Left lung (tissue), 10 donors: ENCODE measurements around the gene HAVCR2. TPM values are rescaled to one million over a fixed set of nuclear protein-coding genes. Genes with fewer than 3 reads are reported as not detected.
A peak's percentile ranks its signal among the peaks of the same experiment; 100 is the strongest.

Experiments
- ATAC-seq: fragments of 200-7000 bp; cut with Tn5 transposase; one replicate; pipeline ENCODE4 v1.9.1; 2020; ENCODE audit warnings: moderate library complexity
- DNase-seq, 4 donors: peaks; one replicate each; pipeline ENCODE4 v3.0.0-alpha.2; 2013 to 2020
- H3K27ac ChIP-seq, 2 donors: fragments of 200-600 bp; sonication (generic) in 1 of 2; one replicate each; pipeline versions ENCODE4 v1.5.0 to v1.8.0; 2020 to 2021
- H3K27me3 ChIP-seq, 2 donors: fragments of 200-600 bp; sonication (generic) in 1 of 2; one replicate each; pipeline versions ENCODE4 v1.5.0 to v1.8.0; 2020 to 2021
- H3K36me3 ChIP-seq, 2 donors: fragments of 200-600 bp; sonication (generic) in 1 of 2; one replicate each; pipeline versions ENCODE4 v1.5.0 to v1.8.0; 2020 to 2021
- H3K4me1 ChIP-seq, 2 donors: fragments of 200-600 bp; one replicate each; pipeline ENCODE4 v1.8.0; 2021
- H3K4me3 ChIP-seq, 2 donors: fragments of 200-600 bp; sonication (generic) in 1 of 2; one replicate each; pipeline versions ENCODE4 v1.5.0 to v1.8.0; 2020 to 2021; ENCODE audit warnings: mild to moderate bottlenecking in 1 of 2
- H3K9me3 ChIP-seq, 2 donors: fragments of 200-600 bp; sonication (generic) in 1 of 2; one replicate each; pipeline versions ENCODE4 v1.5.0 to v1.8.0; 2020 to 2021
- CTCF ChIP-seq, 2 donors: fragments of 200-600 bp; sonication (generic) in 1 of 2; IDR thresholded peaks; one replicate each; pipeline versions ENCODE4 v1.5.0 to v1.8.0; 2021; ENCODE audit warnings: antibody characterized with exemption in 2 of 2
- intact Hi-C, 2 donors: fragments of 100-400 bp; cut with DNase I; formaldehyde crosslinking; loops; one replicate each; pipeline versions ENCODE4 v1.11.2 to v1.14.2; 2022
- polyA plus RNA-seq, 6 donors: library from polyadenylated mRNA; unstranded; fragments of 120-200 nt; gene quantifications; one replicate each; pipeline ENCODE4 v1.2.1, GENCODE V29; 2013; ENCODE audit not compliant: insufficient read length in 6 of 6
- total RNA-seq, 2 donors: library from RNA; stranded (reverse); fragmentation: NEBNext Ultra II Directional; extraction: Animal tissue kit (Norgen Biotek cat#: 25700); gene quantifications; one replicate each; pipeline ENCODE4 v1.2.1, GENCODE V29; 2021
- donor health status: DM: no; HTN: yes; CAD: no.
- donor health status: DM: no; HTN: no; CAD: no.

Gene HAVCR2
- total and polyA plus RNA-seq, 8 donors, result 1.6 to 50.9 (median 2.5) TPM

- H3K27ac ChIP-seq, result no peak overlapping the region
- no peaks in the 10 kb centered on the region for H3K9me3 ChIP-seq
- H3K4me3 ChIP-seq, result no peak overlapping the region
- peak; percentile 78 to 86 for TF ChIP-seq CTCF (IDR thresholded peaks at IDR 0.05)
- no peaks in the 10 kb centered on the region for H3K27me3 ChIP-seq
- H3K4me1 ChIP-seq, result no peaks in the 10 kb centered on the region
- no peaks in the 10 kb centered on the region for H3K36me3 ChIP-seq
- intact Hi-C loops, result no loop called here
- DNase-seq (peak in 3 of 4 donors; percentile 46 to 75 (median 47)), ATAC-seq (peak; percentile 91)
Measured at GRCh38 chr5:157148734-157149615, 40.1 kb upstream of the HAVCR2 start.

- Histone ChIP-seq H3K27me3 (no peaks in the 10 kb centered on the region), H3K36me3 (peaks cover 0 to 9% of the 10 kb centered on the region in 2 donors), H3K4me1 (peaks cover 0 to 16% of the 10 kb centered on the region in 2 donors), H3K9me3 (no peaks in the 10 kb centered on the region), H3K27ac (peak overlapping the region; percentile 91 to 94), H3K4me3 (peak overlapping the region; percentile 66 to 83)
- intact Hi-C loops, result no loop called here
- ATAC-seq (peak; percentile 76), DNase-seq (peak in 3 of 4 donors; percentile 47 to 51 (median 47))
- TF ChIP-seq CTCF (IDR thresholded peaks at IDR 0.05), result no peak
Measured at GRCh38 chr5:157143127-157143971, 34.5 kb upstream of the HAVCR2 start.

DNA sequence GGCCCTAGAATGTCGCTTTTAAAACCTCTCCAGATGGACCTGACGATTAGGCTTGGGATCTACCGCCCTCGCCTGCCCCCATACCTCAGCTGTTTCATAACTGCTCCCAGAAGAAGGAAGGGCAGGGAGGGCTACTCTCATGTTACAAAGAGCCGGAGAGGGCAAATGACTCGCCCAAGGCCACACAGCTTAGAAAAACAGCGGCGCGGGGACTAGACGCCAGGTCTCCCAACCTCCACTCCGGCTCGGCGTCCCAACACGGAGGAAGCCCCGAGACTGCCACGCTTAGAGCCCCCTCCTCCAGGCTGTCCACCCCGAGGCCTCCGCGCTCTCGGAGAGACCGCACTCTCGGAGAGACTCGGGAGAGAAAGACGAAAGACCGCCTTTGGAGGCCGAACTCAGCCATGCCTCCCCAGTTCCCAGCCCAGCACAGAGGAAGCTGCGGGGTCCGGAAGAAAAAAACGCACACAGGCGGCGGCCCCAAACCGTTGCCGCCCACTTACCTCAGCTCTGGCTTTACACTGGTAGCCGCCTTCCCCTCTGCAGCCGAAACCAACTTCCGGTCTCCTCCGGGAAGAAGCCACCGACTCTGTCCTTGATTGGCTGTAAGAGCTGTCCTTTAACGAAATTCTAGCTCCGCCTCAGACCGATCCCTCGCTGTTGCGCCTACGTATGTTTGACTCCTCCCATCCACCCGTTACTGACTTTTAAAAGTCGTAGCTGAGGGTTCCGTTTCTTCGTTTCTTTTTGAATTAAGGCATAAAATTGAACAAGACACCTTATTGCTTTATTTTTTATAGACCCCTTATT is 33.7 kb upstream of the HAVCR2 start, which contains the start of gene MED7:
Gene MED7, minus strand, starts transcription at position 549 of the 810 bp plus-strand sequence. CDS start 3,434 bp downstream, outside the sequence.
- Histone ChIP-seq H3K4me3 (peak within 1 kb of the TSS; percentile 66 to 83), H3K36me3 (peaks cover 0 to 18% of the 10 kb centered on the region in 2 donors), H3K27ac (peak within 1 kb of the TSS; percentile 91 to 94), H3K27me3 (no peaks in the 10 kb centered on the region), H3K9me3 (no peaks in the 10 kb centered on the region), H3K4me1 (peaks cover 0 to 16% of the 10 kb centered on the region in 2 donors)
- TF ChIP-seq CTCF (IDR thresholded peaks at IDR 0.05), result no peak
- DNase-seq (peak; percentile 94 to 99 (median 97)), ATAC-seq (peak; percentile 99)
- intact Hi-C loops, result no loop called here

- ATAC-seq (no peak), DNase-seq (no peak)
- no peak overlapping the region for H3K4me3 ChIP-seq
- H3K4me1 ChIP-seq, result peaks cover 0 to 14% of the 10 kb centered on the region in 2 donors
- H3K36me3 ChIP-seq, result peaks cover 0 to 31% of the 10 kb centered on the region in 2 donors
- intact Hi-C loops, result no loop called here
- no peak overlapping the region for H3K27ac ChIP-seq
- no peak for TF ChIP-seq CTCF (IDR thresholded peaks at IDR 0.05)
- no peaks in the 10 kb centered on the region for H3K27me3 ChIP-seq
- H3K9me3 ChIP-seq, result no peaks in the 10 kb centered on the region
Measured at GRCh38 chr5:157137691-157138090, 28.8 kb upstream of the HAVCR2 start.
